Thoracic aorta (tissue), 2 donors: ENCODE measurements around the gene JMJD4. TPM values are rescaled to one million over a fixed set of nuclear protein-coding genes. Genes with fewer than 3 reads are reported as not detected.

Experiments
- ATAC-seq: fragments of 150-250 bp; one replicate; pipeline ENCODE4 v1.8.0; 2017; ENCODE audit warnings: low read depth; ENCODE audit not compliant: insufficient number of reproducible peaks, low FRiP score
- DNase-seq: peaks from one replicate; pipeline ENCODE4 v3.0.0-alpha.2; 2020; ENCODE audit warnings: low spot score
- H3K27ac ChIP-seq, 2 donors: fragments of 200-600 bp; sonication (generic); 1 replicate in 1 of 2; 2 replicates in 1 of 2; pipeline ENCODE4 v1.5.1; 2016; ENCODE audit warnings: mild to moderate bottlenecking in 2 of 2, moderate library complexity in 2 of 2
- H3K27me3 ChIP-seq: fragments of 200-600 bp; sonication (generic); replicated peaks from 2 replicates; pipeline ENCODE4 v1.6.0; 2016; ENCODE audit warnings: mild to moderate bottlenecking; ENCODE audit not compliant: insufficient read depth
- H3K36me3 ChIP-seq: fragments of 200-600 bp; sonication (generic); one replicate; pipeline ENCODE4 v1.5.1; 2016
- H3K4me1 ChIP-seq, 2 donors: fragments of 200-600 bp; sonication (generic); 1 replicate in 1 of 2; 2 replicates in 1 of 2; pipeline versions ENCODE4 v1.5.1 to v1.6.0; 2016; ENCODE audit warnings: low read depth in 2 of 2, mild to moderate bottlenecking in 1 of 2; ENCODE audit not compliant: control insufficient read depth in 1 of 2
- H3K4me3 ChIP-seq: fragments of 200-600 bp; sonication (generic); 2 replicates; pipeline ENCODE4 v1.5.1; 2016; ENCODE audit warnings: mild to moderate bottlenecking
- H3K9me3 ChIP-seq: fragments of 200-600 bp; sonication (generic); 2 replicates; pipeline ENCODE4 v1.5.1; 2016
- total RNA-seq, 2 donors: library from RNA; depleted of rRNA; stranded (reverse); fragments of >200 nt; gene quantifications; one replicate each; pipeline versions ENCODE4 v1.1.0 to v1.2.3, GENCODE V29; 2016
- TF ChIP-seq, protein P1 (sequence below): fragments of 200-600 bp; sonication (generic); IDR thresholded peaks from one replicate; pipeline ENCODE4 v1.5.1; 2019; ENCODE audit warnings: antibody characterized with exemption

Gene JMJD4
- total RNA-seq, 2 donors from 2014 or later: 19.4 to 24.2 TPM

DNA sequence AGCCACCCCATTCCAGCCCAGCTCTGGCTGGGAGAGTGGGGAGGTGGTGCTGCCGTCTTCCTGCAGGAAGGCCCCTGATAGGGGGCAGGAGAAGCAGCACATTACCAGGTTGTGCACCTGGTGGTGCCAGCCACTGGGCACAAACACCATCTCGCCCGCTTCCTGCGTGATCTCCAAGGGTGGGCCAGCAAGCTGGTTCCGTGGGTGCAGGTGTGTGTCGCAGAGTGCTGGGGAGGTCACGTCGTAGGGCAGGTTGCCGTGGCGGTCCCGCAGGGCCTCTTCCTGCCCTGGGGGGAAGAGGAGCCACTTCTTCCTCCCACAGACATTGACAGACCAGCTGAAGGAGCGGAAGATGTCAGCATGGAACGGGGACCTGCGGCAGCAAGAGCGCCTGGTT lies 1.8 kb downstream of the JMJD4 start:
- TF ChIP-seq, protein P1, sequence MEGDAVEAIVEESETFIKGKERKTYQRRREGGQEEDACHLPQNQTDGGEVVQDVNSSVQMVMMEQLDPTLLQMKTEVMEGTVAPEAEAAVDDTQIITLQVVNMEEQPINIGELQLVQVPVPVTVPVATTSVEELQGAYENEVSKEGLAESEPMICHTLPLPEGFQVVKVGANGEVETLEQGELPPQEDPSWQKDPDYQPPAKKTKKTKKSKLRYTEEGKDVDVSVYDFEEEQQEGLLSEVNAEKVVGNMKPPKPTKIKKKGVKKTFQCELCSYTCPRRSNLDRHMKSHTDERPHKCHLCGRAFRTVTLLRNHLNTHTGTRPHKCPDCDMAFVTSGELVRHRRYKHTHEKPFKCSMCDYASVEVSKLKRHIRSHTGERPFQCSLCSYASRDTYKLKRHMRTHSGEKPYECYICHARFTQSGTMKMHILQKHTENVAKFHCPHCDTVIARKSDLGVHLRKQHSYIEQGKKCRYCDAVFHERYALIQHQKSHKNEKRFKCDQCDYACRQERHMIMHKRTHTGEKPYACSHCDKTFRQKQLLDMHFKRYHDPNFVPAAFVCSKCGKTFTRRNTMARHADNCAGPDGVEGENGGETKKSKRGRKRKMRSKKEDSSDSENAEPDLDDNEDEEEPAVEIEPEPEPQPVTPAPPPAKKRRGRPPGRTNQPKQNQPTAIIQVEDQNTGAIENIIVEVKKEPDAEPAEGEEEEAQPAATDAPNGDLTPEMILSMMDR: no peak
- Histone ChIP-seq H3K9me3 (no peaks in the 10 kb centered on the region), H3K4me1 (peaks cover 15 to 49% of the 10 kb centered on the region in 2 donors), H3K27me3 (no peaks in the 10 kb centered on the region), H3K4me3 (no peak overlapping the region), H3K36me3 (peaks cover 3% of the 10 kb centered on the region), H3K27ac (no peak overlapping the region)
- DNase-seq: no peak
- no peak for ATAC-seq

DNA sequence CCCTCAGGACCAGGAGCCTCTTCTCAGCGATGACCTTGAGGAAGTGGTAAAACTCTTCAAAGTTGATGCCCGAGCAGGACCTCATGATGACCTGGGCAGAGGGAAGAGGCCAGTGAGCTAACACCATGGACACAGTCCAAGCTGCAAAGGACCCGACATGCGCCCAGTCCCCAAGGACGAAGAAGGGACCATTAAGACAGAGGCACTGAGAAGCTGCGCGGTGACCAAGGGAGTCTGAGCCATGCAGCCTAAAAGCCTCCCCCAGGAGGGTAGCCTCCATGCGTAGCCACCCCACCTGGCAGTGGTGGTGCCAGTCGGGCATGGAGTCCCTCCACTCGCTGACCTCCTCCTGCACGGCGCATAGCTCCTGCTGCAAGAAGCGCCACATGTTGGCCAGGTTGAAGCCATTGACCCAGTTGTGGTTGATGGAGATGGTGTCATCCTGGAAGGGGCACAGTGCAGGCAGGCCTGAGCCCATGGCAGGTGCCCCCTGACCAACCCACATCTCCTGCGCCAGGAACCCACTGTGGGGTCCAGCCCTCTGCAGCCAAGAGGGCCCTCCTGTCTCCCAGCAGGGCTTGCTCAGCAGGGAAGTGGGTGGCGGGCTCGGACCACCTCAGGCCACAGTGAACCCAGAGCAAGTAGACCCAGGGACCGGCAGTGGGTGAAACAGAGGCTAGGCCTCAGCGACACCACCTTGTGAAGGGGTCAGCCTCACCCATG lies 2.4 kb downstream of the JMJD4 start:
- Histone ChIP-seq H3K36me3 (peaks cover 3% of the 10 kb centered on the region), H3K27me3 (no peaks in the 10 kb centered on the region), H3K9me3 (no peaks in the 10 kb centered on the region), H3K4me1 (peaks cover 17 to 52% of the 10 kb centered on the region in 2 donors), H3K4me3 (no peak overlapping the region), H3K27ac (no peak overlapping the region)
- DNase-seq: no peak
- TF ChIP-seq, protein P1: no peak
- ATAC-seq: no peak

DNA sequence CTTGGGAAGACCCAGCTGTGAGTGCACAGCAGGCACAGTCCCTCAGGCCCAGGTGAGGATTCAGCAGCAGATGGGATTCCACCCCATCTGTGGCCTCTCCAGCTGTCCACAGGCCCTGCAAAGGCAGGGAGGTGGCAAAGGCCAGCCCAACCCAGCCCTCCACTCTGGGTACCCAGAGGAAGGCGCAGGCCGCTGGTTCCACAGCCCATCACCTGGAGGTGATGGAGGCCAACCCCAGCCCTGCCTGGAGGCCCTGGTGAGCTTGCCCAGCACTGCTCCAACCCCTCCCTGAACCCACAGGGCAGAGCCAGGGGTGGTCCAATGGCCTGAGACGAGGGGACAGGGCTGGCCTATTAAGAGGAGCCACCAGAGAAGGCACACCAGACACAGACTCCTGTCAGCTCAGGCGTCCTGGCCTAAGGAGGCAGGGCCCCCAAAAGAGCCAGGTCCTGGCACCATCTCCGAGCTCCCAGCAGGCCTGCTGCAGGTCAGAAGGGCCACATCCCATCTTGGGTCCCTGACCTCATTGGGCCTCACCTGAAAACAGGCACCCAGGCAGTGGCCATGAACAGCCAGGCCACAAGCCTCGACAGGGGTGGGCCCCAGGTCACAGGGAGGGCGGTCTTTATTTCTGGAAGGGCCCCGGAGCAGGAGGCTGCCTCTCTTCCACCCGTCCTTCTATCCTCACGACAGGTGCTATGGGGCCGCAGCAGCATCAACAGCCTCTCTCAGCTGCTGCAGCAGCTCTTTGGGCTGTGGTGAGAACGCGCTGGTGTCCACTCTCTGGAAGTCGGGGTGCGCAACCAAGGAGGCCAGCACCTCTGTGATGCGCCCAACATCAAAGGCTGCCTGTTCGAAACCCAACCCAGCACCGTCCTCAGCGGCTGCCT lies 3.2 kb downstream of the JMJD4 start:
- no peak for DNase-seq
- Histone ChIP-seq H3K9me3 (no peaks in the 10 kb centered on the region), H3K27ac (no peak overlapping the region), H3K36me3 (peaks cover 3% of the 10 kb centered on the region), H3K4me1 (peaks cover 17 to 52% of the 10 kb centered on the region in 2 donors), H3K4me3 (no peak overlapping the region), H3K27me3 (no peaks in the 10 kb centered on the region)
- ATAC-seq: no peak
- TF ChIP-seq, protein P1: no peak

DNA sequence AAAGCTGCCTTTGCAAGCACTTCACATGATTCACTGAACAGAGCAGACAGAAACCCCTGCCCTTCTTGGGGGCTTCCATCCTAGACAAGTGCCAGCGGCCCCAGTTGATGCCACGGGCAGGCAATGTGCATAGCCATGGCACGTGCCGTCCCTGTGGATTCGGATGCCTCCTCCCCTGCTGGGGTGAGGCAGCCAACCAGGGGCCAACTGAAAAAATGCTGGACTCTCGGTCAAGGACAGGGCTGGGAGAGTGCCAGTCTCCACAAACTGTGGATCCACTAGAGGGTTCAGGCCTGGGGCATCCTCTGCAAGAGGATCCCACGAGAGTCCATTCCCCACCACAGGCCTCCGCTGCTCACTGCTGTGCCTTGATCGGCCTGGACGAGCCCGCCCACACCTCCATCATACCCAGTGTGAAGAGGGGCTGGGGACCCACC lies 3.8 kb downstream of the JMJD4 start:
- Histone ChIP-seq H3K4me3 (no peak overlapping the region), H3K4me1 (peaks cover 17 to 47% of the 10 kb centered on the region in 2 donors), H3K9me3 (no peaks in the 10 kb centered on the region), H3K27me3 (no peaks in the 10 kb centered on the region), H3K36me3 (peaks cover 3% of the 10 kb centered on the region), H3K27ac (no peak overlapping the region)
- TF ChIP-seq, protein P1: no peak
- no peak for ATAC-seq
- no peak for DNase-seq

DNA sequence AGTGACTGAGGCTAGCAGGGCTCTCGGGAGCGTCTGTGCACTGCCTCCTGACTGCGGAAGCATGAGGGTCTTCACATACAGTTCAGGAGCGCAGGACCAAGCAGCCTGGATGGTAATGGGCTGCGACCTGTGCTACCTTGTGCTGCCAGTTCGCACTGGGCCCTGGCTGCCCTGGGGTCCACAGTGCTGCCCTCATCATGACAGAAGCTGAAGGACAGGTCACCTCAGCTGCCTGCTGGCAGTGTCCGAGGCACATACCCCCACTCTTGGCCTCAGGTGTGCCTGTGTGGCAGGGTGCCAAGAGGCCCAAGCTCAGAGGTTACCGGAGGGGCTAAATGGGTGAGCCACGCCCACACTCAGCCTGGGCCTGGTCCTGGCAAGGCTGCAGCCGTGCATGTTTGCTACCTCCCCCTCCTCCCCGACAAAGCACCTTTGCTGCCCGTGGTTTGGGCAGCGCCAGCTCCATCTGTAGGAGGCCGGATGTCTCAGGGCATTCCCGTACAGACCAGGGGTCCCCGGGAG lies 4.4 kb downstream of the JMJD4 start:
- ATAC-seq: no peak
- peaks cover 3% of the 10 kb centered on the region for H3K36me3 ChIP-seq
- H3K27ac ChIP-seq: no peak overlapping the region

More for the DNA sequence above, 4.4 kb downstream of the JMJD4 start:
- Histone ChIP-seq H3K9me3 (no peaks in the 10 kb centered on the region), H3K4me1 (peaks cover 12 to 42% of the 10 kb centered on the region in 2 donors), H3K4me3 (no peak overlapping the region), H3K27me3 (no peaks in the 10 kb centered on the region)
- TF ChIP-seq, protein P1: no peak
- DNase-seq: no peak
